ENCODE measurements around the gene LTO1. TPM values are rescaled to one million over a fixed set of nuclear protein-coding genes. Genes with fewer than 3 reads are reported as not detected.

The LTO1 gene
- total RNA-seq, 1 experiment from 2014 or later: 25.3 TPM

DNA sequence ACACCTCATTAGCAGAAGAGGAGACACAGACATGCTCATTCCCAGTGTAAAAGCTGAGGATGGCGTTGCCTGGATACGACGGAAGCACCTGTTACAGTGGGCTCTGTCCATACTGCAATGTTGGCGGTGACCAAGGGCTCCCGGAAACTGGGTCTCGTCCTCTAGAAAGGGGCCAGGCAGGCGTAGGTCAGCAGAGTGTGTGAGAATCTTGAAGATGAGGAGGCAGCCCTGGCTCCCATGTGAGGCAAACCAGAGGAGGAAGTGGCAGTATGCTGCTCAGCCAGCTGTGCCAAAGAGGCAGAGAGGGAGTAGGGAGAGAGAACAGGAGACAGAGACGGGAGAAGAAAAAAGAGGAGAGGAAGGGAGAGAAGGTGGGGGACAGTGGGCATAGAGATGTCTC is 10.3 kb downstream of the LTO1 start:
- H3K9me3 ChIP-seq (ENCODE audit: control insufficient read depth, low read depth, low read length): no peaks in the 10 kb centered on the region
- no peaks in the 10 kb centered on the region for H4K20me1 ChIP-seq (ENCODE audit: control insufficient read depth, insufficient read depth, insufficient read length)
- Mint-ChIP-seq H3K27ac (no peak overlapping the region), H3K27me3 (ENCODE audit: low read depth) (no peaks in the 10 kb centered on the region), H3K4me1 (peaks cover 11 to 15% of the 10 kb centered on the region in 2 experiments; a peak in 3 of 4 replicates), H3K9me3 (no peaks in the 10 kb centered on the region), H3K4me3 (no peak overlapping the region), H3K36me3 (ENCODE audit: insufficient read depth in 1 of 3, low read depth in 3 of 3) (peaks cover 16 to 38% (median 35%) of the 10 kb centered on the region in 3 experiments; a peak in 6 of 7 replicates)
- H3K23ac ChIP-seq (ENCODE audit: insufficient read length, low read depth, low read length): no peak overlapping the region
- no peak overlapping the region for H2AK5ac ChIP-seq (ENCODE audit: insufficient read length, low read length)
- no peak overlapping the region for H2BK15ac ChIP-seq (ENCODE audit: low read depth, low read length)
- H3K23me2 ChIP-seq (ENCODE audit: insufficient read length, low read depth, low read length, poor library complexity, severe bottlenecking): no peaks in the 10 kb centered on the region
- H3K79me2 ChIP-seq (ENCODE audit: insufficient read depth, low read length): no peaks in the 10 kb centered on the region
- H4K91ac ChIP-seq (ENCODE audit: insufficient read length, low read depth, low read length): no peak overlapping the region
- H2AFZ ChIP-seq (ENCODE audit: low read length): no peak overlapping the region
- no CpG with 5 or more reads among the region's 8 CpGs for WGBS (ENCODE audit: extremely low coverage, insufficient read length, low lambda C conversion rate)
- H2BK20ac ChIP-seq (ENCODE audit: low read depth, low read length, poor library complexity, severe bottlenecking): no peak overlapping the region
- no peak overlapping the region for H3K4ac ChIP-seq (ENCODE audit: low read depth, low read length)
- no peak overlapping the region for H3K14ac ChIP-seq (ENCODE audit: insufficient read depth, low read length)
- H2BK5ac ChIP-seq (ENCODE audit: insufficient read length, low read length): no peak overlapping the region
- no peaks in the 10 kb centered on the region for H3K27me3 ChIP-seq (ENCODE audit: insufficient read depth, low read length)
- no peak overlapping the region for H4K5ac ChIP-seq (ENCODE audit: insufficient read length, low read depth, low read length)
- no peak overlapping the region for H2BK120ac ChIP-seq (ENCODE audit: low read depth, low read length, poor library complexity, severe bottlenecking)
- no peaks in the 10 kb centered on the region for H3K79me1 ChIP-seq (ENCODE audit: insufficient read depth, low read depth, low read length, poor library complexity, severe bottlenecking)
- H3K27ac ChIP-seq (ENCODE audit: insufficient read length, low read depth, low read length): no peak overlapping the region
- DNase-seq: no peak
- no peak overlapping the region for H3K9ac ChIP-seq (ENCODE audit: extremely low read depth, insufficient read length, low read length)
- H2BK12ac ChIP-seq (ENCODE audit: insufficient read length, low read depth, low read length): no peak overlapping the region
- no peak overlapping the region for H4K8ac ChIP-seq (replicated peaks; ENCODE audit: insufficient read length, low read depth, low read length)
- H3K18ac ChIP-seq (ENCODE audit: insufficient read length, low read depth, low read length): no peak overlapping the region
- no peak overlapping the region for H3K4me2 ChIP-seq (ENCODE audit: insufficient read depth, insufficient read length, low read length)
- TF ChIP-seq CTCF (conservative IDR thresholded peaks at IDR 0.05): no peak
- no peak overlapping the region for H3K56ac ChIP-seq (ENCODE audit: insufficient read length, low read depth, low read length)
- no peaks in the 10 kb centered on the region for H3K4me1 ChIP-seq (ENCODE audit: insufficient read depth, low read length)
- no peak overlapping the region for H3T11ph ChIP-seq (ENCODE audit: low read length)
